ENCODE data around the gene MIP. TPM values are rescaled to one million over a fixed set of nuclear protein-coding genes. Genes with fewer than 3 reads are reported as not detected.
"Not testable (repeated sequence)": the region's sequence is repeated elsewhere in the genome, so short reads cannot be mapped to it uniquely, and the experiment has no call there.

The MIP gene
- total RNA-seq, 1 experiment from 2014 or later: not detected

DNA sequence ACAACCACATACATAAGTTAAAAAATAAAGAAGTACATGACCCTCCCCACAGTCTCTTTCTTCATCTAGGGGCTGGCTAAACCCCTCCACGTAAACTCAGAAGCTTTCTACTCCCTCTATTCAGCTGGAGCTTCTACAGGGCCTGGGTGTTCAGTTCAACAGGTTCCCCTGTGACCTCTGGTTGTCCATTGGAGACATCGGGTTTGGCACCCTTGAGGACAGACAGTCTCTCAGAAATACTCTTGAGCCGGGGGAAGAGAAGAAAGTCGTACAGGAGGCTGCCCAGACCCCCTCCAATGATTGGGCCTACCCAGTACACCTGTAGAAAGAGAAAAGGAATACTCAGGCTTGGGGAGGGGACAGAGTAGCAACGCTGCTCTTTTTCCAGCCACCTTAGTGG, 3.3 kb downstream of the MIP start:
- Mint-ChIP-seq H3K27me3 (ENCODE audit: unreplicated experiment) (peaks cover 35% of the 10 kb centered on the region), H3K36me3 (ENCODE audit: insufficient read depth, unreplicated experiment) (peaks cover 12% of the 10 kb centered on the region), H3K9me3 (ENCODE audit: low read depth, unreplicated experiment) (no peaks in the 10 kb centered on the region), H3K27ac (ENCODE audit: unreplicated experiment) (no peak overlapping the region), H3K4me3 (ENCODE audit: low read depth, unreplicated experiment) (no peak overlapping the region), H3K4me1 (ENCODE audit: low read depth, unreplicated experiment) (peaks cover 20% of the 10 kb centered on the region)
- intact Hi-C loops (cut with micrococcal nuclease; ENCODE audit: unreplicated experiment): no loop called here
- TF ChIP-seq CTCF (IDR thresholded peaks at IDR 0.05; ENCODE audit: unreplicated experiment): no peak
- CTCF ChIA-PET: interaction anchor here (0.6 kb wide), 1 partner anchor 121 kb away, joined by 3 read pairs; no protein-coding TSS in a partner anchor
- no peak for DNase-seq
- BruUV-seq (replicated peaks): no TSS peak

GRCh38 chr12:56450241-56450640, 4.2 kb downstream of the MIP start:
- BruUV-seq (replicated peaks): no TSS peak
- H3K27ac Mint-ChIP-seq (ENCODE audit: unreplicated experiment): peak overlapping the region; percentile 88

DNA sequence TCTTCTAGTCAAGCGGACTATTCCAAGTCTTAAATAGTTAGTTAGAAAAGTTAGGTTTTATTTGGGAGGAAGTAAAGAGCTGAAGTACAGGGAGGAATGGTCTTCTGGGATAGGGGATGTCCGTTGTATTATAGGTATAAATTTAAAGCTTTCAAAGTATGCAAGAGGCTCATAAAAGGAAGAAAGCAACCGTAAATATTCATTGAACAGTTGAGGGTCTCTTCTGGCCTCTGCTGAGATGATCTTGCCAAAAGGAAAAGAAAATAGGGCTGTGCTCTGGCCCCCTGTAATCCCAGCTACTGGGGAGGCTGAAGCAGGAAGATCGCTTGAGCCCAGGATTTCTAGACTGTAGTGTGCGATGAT, 4.9 kb downstream of the MIP start:
- intact Hi-C loops (cut with micrococcal nuclease; ENCODE audit: unreplicated experiment): no loop called here
- peaks cover 20% of the 10 kb centered on the region for H3K27me3 Mint-ChIP-seq (ENCODE audit: unreplicated experiment)
- peaks cover 22% of the 10 kb centered on the region for H3K4me1 Mint-ChIP-seq (ENCODE audit: low read depth, unreplicated experiment)
- no peaks in the 10 kb centered on the region for H3K9me3 Mint-ChIP-seq (ENCODE audit: low read depth, unreplicated experiment)
- peaks cover 12% of the 10 kb centered on the region for H3K36me3 Mint-ChIP-seq (ENCODE audit: insufficient read depth, unreplicated experiment)
- no peak for DNase-seq
- peak overlapping the region; percentile 83 for H3K4me3 Mint-ChIP-seq (ENCODE audit: low read depth, unreplicated experiment)
- H3K27ac Mint-ChIP-seq (ENCODE audit: unreplicated experiment): peak overlapping the region; percentile 88
- CTCF ChIA-PET: interaction anchor here (0.7 to 1.9 kb wide), 3 partner anchors 15 to 116 kb away, joined by 3 to 6 read pairs (median 5); partner anchors contain the start of genes PAN2 and STAT2
- no peak for TF ChIP-seq CTCF (IDR thresholded peaks at IDR 0.05; ENCODE audit: unreplicated experiment)
- TSS peak; percentile 78 for BruUV-seq (replicated peaks)

More at GRCh38 chr12:56450241-56450640, 4.2 kb downstream of the MIP start:
- Mint-ChIP-seq H3K4me1 (ENCODE audit: low read depth, unreplicated experiment) (peaks cover 20% of the 10 kb centered on the region), H3K36me3 (ENCODE audit: insufficient read depth, unreplicated experiment) (peaks cover 12% of the 10 kb centered on the region), H3K4me3 (ENCODE audit: low read depth, unreplicated experiment) (no peak overlapping the region), H3K27me3 (ENCODE audit: unreplicated experiment) (peaks cover 26% of the 10 kb centered on the region), H3K9me3 (ENCODE audit: low read depth, unreplicated experiment) (no peaks in the 10 kb centered on the region)
- CTCF ChIA-PET: interaction anchor here (0.6 to 1.9 kb wide), 2 partner anchors 116 to 120 kb away, joined by 3 to 5 read pairs; partner anchors contain the start of gene PAN2
- intact Hi-C loops (cut with micrococcal nuclease; ENCODE audit: unreplicated experiment): no loop called here
- DNase-seq: no peak
- TF ChIP-seq CTCF (IDR thresholded peaks at IDR 0.05; ENCODE audit: unreplicated experiment): no peak

- CTCF ChIA-PET: interaction anchor here (0.7 to 1.9 kb wide), 3 partner anchors 15 to 115 kb away, joined by 3 to 6 read pairs (median 5); partner anchors contain the start of genes PAN2 and STAT2
- Mint-ChIP-seq H3K4me3 (ENCODE audit: low read depth, unreplicated experiment) (peak within 1 kb of the TSS; percentile 83), H3K27me3 (ENCODE audit: unreplicated experiment) (peaks cover 14% of the 10 kb centered on the region), H3K27ac (ENCODE audit: unreplicated experiment) (peak within 1 kb of the TSS; percentile 88), H3K36me3 (ENCODE audit: insufficient read depth, unreplicated experiment) (peaks cover 12% of the 10 kb centered on the region), H3K9me3 (ENCODE audit: low read depth, unreplicated experiment) (peaks cover 3% of the 10 kb centered on the region), H3K4me1 (ENCODE audit: low read depth, unreplicated experiment) (peaks cover 27% of the 10 kb centered on the region)
- TF ChIP-seq CTCF (IDR thresholded peaks at IDR 0.05; ENCODE audit: unreplicated experiment): no peak
- peak; percentile 92 for DNase-seq
- TSS peak; percentile 77 for BruUV-seq (replicated peaks)
- intact Hi-C loops (cut with micrococcal nuclease; ENCODE audit: unreplicated experiment): no loop called here
These were observed 5.4 kb downstream of the MIP start, which contains the start of gene TIMELESS for GRCh38 chr12:56448860-56449621. Gene TIMELESS (minus strand): TSS chr12:56449426. CDS start chr12:56434170, 15,256 bp downstream.

- H3K9me3 Mint-ChIP-seq (ENCODE audit: low read depth, unreplicated experiment); BruUV-seq (replicated peaks); H3K27me3 Mint-ChIP-seq (ENCODE audit: unreplicated experiment); intact Hi-C loops (cut with micrococcal nuclease; ENCODE audit: unreplicated experiment); H3K4me3 Mint-ChIP-seq (ENCODE audit: low read depth, unreplicated experiment): not testable (repeated sequence)
- Mint-ChIP-seq H3K4me1 (ENCODE audit: low read depth, unreplicated experiment) (peaks cover 36% of the 10 kb centered on the region), H3K27ac (ENCODE audit: unreplicated experiment) (peak overlapping the region; percentile 70), H3K36me3 (ENCODE audit: insufficient read depth, unreplicated experiment) (peaks cover 11% of the 10 kb centered on the region)
- DNase-seq: peak; percentile 36
- CTCF ChIA-PET: interaction anchor here (0.7 kb wide), 1 partner anchor 142 kb away, joined by 4 read pairs; no protein-coding TSS in a partner anchor
These were observed 11.2 kb downstream of the MIP start for GRCh38 chr12:56443208-56443607.

All from Calu3 (cell line).